NCI-H1092 (cell line): ENCODE measurements around the gene BLOC1S1.
A peak's percentile ranks its signal among the peaks of the same experiment; 100 is the strongest.
"Not testable (repeated sequence)": the region's sequence is repeated elsewhere in the genome, so short reads cannot be mapped to it uniquely, and the experiment has no call there.

Experiments used
- DNase-seq: peaks from one replicate; lab custom pipeline; 2025; lab: John Stamatoyannopoulos, UW

Gene BLOC1S1

DNA sequence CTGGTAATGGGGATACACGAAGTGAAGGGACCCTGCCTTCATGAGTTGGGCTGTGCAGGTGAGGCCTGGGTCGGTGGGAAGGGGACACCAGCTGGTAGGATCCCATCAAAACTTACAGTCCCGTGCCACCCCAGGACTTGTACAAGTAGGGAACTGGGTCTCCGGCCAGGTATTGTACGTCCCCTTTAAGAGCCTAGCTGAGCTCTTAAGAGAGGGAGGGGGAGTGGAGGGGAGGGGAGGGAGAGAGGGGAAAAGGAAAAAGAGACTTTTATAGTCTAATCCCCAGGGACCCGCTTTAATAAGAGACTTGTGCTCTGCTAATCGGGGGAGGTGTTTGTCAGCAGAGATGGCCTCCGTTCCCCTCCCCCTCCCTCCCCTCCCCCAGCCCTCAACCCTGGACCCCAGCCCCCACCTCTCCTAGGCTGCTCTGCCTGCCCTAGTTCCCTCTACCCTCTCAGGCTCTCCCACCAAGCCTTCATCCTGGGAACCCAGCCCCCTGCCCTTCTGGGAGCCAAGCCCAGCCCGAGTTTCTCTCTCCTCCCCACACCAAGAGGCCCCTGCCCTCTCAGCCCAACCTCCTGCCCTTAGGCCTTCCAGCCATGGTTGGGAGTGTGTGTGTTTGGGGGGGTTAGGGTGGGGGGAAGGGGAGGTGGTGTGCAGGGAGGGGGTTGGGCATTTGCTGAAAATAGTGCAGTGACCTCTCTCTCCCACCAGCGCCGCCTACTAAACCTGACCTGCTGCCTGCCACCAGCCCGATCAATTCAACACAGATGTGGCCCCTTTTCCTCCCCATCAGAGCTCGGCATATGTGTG lies 29.7 kb downstream of the BLOC1S1 start:
- DNase-seq, result peak; percentile 19

DNA sequence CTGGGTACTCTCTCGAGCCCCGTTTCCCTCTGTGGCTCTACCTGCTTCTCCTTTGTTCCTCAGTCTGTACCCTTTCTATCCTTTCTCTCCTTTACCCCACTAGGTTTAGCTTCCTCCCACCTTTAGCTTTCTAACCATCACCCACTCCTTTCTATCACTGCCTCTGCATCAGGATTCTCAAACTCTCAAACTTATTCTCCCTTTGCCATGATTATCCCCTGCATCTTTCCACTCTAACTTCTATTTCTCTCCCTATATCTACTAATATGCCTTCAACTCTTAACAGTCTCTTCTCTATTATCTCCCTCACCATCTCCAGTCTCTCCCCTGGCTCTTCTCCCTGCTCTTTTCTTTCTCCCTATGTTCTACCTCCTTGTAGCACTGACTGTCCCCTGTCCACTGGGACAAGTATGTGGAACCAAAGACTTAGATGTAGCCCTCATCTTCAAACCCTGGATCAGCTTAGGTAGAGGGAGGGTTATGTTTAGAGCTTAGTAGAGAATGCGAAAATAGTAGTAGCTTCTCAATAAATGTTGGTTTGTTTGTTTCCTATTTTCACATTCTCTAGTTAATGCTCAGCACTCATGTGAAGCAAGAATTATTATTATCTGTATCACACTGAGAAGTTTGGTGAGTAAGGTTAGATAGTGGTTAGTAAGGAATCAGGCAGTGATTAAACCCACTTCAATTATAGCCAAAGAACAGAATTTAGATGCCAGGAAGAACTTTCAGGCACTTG lies 30.5 kb downstream of the BLOC1S1 start:
- DNase-seq, result no peak

DNA sequence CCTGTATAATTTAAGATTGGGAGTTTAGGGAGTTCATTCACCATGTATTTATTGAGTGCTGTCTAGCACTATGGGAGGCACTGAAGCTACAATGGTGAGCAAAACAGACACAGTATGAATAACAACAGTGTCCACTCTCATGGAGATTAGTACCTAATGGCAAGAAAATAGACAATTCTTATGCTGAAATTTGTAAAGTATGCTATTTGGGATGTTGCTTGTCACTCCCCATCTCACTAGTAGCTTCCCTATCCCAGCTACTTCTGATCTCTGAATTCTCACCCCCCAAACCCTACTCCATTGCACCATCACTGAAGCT lies 31.0 kb downstream of the BLOC1S1 start:
- no peak for DNase-seq

DNA sequence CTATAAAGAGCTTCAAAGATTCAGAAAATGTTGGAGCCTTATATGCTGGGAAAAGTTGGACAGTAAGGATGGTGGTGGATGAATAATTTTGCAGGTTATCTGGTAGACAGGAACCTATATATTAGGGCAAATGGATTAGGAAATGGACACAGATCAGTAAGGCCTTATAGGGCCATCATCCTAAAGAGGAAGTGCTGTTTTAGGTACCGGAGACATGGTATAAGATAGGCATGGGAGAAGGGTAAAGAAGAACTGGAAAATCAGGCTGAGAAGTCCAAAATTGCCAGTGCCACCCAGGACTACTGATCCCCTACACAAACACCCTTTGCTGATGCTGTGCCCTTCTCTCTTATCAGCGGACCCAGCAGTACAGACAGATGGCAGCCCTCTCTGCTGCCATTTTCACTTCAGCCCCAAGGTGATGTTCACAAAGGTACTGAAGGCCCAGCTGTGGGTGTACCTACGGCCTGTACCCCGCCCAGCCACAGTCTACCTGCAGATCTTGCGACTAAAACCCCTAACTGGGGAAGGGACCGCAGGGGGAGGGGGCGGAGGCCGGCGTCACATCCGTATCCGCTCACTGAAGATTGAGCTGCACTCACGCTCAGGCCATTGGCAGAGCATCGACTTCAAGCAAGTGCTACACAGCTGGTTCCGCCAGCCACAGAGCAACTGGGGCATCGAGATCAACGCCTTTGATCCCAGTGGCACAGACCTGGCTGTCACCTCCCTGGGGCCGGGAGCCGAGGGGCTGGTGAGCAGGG lies 32.6 kb downstream of the BLOC1S1 start:
- no peak for DNase-seq

DNA sequence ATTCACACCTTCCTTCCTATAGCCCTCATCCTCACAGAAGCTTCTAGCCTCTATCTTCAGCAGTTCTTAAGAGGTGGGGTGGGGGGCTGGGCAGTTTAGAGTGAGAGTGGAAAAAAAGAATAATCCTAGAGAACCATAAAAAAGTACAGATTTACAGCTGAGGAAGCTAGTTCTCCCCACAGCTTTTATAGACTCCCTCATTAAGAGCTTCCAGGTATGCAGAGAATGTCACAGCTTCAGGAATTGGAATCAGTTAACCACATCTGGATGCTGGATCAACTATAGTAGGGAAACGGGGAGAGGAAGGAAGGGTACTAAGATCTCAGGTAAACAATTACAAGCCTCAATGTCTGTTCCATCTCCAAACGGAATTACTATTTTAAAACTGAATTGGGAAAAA lies 39.4 kb downstream of the BLOC1S1 start:
- DNase-seq, result no peak

DNA sequence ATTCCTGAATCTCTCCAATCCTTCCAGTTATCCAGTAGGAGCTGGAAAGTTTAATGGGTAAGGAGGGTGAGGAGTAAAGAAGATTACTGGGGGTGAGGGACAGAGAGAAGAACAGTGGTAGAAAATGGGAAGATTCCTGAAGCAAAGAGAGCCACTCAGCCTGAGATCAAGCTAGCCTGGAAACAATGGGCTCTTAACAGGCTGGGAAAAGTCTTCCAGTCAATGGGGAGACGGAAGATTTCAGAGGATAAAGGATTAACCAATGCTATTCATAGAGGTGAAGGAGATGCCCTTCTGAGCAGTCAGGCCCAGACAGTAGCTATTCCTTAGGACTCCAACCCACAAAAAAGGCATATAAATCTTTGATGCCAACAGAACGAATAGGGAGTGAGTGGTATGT lies 41.9 kb downstream of the BLOC1S1 start:
- no peak for DNase-seq

DNA sequence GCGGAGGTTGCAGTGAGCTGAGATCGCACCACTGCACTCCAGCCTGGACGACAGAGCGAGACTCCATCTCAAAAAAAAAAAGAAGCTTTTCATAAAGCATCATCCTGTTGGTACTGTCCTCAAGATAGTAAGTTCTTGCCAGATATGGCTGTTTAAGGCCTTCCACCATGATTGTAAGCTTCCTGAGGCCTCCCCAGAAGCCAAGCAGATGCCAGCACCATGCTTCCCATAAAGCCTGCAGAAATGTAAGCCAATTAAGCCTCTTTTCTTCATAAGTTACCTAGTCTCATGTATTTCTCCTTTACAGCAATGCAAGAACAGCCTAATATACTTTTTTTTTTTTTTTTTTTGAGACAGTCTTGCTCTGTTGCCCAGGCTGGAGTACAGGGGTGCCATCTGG lies 42.7 kb downstream of the BLOC1S1 start:
- DNase-seq, result not testable (repeated sequence)

DNA sequence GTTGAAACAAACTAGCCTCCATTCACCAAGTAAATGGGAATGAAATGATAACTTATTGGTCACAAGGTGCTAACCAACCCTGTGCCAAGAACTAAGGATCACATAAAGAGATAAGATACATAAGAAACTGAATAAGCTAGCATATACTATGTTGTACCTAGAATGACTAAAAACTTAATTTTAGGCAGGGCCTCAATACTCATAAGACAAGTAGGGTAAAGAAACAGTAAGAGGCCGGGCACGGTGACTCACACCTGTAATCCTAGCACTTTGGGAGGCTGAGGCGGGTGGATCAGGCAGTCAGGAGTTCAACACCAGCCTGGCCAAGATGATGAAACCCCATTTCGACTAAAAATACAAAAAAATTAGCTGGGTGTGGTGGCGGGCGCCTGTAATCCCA lies 44.8 kb downstream of the BLOC1S1 start:
- DNase-seq, result no peak

DNA sequence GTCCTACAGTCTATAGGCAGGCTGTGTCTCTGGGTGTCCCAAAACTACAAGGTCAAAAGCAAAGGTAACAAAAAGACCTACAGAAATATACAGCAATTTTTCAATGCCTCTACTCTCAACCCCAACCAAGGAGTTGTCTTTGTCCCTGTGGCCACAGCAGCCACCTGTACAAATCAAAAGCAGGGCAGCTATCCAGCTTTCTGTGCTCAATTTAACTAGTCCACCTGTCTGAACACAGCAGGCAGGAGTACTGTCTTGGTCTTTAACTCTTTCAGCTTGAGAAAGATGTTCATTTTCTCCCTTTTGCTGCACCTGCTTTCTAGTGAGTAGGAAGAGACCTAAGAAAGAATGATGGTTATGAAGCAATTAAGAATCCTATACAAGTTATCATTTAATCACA lies 46.8 kb downstream of the BLOC1S1 start:
- no peak for DNase-seq

DNA sequence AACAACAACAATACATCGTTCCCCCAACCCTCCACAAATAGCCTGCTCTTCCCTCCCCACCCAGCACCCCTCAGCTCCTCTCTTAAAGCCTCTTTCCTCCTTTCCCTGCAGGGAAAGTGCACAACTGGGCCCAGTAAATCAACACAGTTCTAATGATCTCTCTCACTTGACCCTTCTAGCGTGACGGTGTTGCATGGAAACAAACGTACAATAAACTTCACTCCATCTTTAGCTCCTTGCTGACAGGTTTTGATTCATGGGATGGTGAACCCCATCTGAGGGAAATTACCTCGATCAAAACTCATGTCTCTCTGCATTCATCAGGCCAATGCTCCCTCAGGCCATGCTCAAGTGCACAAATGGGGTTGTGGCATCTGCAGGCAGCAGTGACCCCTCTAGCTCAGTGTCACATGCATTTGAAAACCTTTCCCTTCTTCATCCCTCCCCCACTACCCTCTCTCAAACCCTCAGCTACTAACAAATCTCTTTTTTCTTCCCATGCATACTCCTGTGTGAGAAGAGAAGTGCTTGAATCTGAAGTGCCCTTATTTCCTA lies 50.0 kb downstream of the BLOC1S1 start:
- no peak for DNase-seq

DNA sequence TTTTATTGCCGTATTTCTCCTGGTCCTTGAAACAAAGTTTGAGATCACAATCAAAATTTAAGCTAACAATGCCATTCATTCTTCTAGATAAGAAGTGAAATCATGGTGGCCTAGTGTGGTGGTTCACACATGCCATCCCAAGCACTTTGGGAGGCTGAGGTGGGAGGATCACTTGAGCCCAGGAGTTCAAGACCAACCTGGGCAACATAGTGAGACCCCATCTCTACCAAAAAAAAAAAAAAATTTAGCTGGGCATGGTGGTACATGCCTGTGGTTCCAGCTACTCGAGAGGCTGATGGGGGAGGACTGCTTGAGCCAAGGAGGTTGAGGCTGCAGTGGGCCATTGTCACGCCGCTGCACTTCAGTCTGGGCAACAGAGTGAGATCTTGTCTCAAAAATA lies 51.3 kb downstream of the BLOC1S1 start:
- DNase-seq, result no peak
